Adipose tissue (tissue), 3 donors: ENCODE data around the gene TENM4. TPM values are rescaled to one million over a fixed set of nuclear protein-coding genes. Genes with fewer than 3 reads are reported as not detected.

Experiments used
- H3K27ac ChIP-seq: one replicate; pipeline ENCODE4 v1.5.1; 2013; ENCODE audit warnings: low read depth, low read length
- WGBS, 3 donors: extraction: QIAGEN DNeasy Blood & Tissue Kit; methylation state at CpG; one replicate each; pipeline ENCODE4 v1.1.7; 2013; 5-methylcytosine and 5-hydroxymethylcytosine counted together
- polyA plus RNA-seq, 3 donors: library from polyadenylated mRNA; stranded (reverse); fragments of 200-250 nt; gene quantifications; one replicate each; pipeline ENCODE4 v1.2.3, GENCODE V29; 2013
- donor health status: healthy with polysubstance abuse.
- donor health status: Bipolar disorder and iron deficiency.
- donor health status: healthy.

TENM4 gene
- polyA plus RNA-seq, 3 donors = 0.22 to 2.7 (median 0.41) TPM

DNA sequence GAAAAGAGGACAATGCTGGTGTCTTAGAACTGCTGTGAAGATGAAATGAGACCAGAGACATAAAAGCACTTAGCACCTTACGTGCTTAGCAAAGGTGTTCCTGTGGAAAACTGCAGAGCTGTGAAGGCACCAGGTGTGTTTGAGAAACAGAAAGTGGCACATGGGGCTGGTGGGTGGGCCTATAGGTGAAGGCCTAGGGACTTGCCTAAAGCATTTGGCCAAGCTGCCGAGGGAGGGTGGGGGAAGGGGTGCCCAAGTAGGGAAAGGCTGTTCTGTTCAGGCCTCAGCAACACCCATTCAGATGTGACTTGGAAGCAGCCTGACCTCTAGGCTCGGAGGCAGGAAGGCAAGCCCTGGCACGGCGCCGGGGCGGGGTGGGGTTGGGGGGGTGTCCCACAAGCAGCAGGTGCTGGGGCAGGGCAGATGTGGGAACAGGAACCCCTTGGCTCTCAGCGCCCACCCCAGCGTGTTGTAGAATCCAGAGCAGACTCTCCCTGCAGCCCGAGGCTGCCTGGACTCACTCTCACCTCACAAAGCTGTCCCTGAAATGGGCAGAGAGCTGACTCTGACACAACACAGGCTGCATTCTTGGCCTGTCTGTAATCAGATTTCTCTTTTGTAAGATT lies 499.5 kb downstream of the TENM4 start:
- WGBS, 3 donors = 79 to 84% (median 84%) methylated on average over 10 of the region's 10 CpGs
- no peak overlapping the region for H3K27ac ChIP-seq

DNA sequence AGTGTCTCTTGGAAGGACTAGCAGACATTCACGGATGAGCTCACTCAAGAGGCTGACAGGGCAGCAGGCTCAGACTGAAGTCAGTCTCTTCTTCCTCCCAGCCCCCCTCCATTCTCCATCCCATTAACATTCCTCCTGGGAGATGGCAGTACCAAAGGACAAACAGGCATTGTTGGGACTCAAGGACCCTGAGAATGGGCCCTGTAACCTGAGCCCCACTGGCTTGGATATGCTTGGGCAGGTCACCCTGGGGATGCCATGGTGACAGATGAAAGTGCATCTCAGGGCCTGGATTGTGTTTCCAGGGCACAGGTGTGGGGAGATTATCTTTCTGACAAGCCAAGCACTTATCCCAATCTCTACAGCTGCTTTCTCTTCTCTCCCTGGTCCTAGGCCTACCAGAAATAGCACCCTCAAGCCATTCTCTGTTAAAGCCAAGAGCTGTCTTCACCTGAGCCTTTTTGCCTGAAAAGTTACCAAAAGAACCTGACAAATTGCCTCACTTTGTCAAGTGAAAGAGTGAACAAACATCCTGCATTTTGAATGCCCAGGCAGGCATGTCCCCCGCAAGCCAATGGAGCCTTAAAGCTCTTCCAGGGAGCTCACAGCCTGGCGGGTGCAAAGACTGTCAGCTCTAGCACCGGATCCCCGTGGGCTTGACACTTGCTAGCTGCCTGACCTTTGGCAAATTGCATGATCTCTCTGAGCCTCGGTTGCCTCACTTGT lies 500.2 kb downstream of the TENM4 start:
- whole genome bisulfite sequencing, 3 donors = 70 to 75% (median 72%) methylated on average over 6 of the region's 6 CpGs
- no peak overlapping the region for H3K27ac ChIP-seq

DNA sequence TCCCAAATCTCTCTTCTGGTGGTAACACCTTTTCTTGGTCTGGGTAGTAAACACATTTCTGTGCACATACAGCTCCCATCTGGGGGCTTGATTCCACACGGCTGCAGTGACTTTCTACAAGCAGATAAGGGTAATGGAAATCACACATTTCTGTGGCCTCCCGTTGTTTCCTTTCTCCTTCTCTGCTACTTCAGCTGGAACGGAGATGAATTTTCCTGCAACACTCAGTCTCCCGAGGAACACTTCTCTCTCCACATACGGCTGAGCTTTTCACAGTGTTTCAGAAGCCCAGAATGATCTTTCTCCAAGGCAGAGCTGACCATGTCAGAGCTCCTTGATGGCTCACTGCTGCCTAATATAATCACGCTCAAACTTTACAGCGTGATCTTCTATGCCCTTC lies 501.9 kb downstream of the TENM4 start:
- 60 to 76% (median 66%) methylated on average over 7 of the region's 7 CpGs for WGBS, 3 donors
- H3K27ac ChIP-seq = no peak overlapping the region

DNA sequence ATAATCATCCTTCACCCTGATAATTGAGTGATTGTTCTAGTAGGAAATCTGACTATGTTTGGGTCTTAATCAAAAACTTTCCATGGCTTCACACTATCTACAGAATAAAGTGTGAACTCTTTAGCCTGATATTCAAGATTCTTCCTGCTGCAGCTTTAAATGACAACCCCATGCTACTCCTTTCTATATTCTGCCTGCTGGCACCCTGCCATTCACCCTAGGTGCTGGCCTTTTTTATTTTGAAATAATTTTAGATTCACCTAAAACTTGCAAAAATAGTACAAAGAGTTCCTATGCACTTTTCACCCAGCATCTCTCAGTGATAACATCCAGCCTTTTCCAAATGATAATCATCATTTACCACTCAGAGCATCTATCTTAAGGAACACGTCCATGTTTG lies 502.8 kb downstream of the TENM4 start:
- WGBS, 3 donors = 88 to 95% (median 91%) methylated on average over 1 of the region's 1 CpG
- H3K27ac ChIP-seq = no peak overlapping the region

GRCh38 chr11:78935398-78936068 lies 505.3 kb downstream of the TENM4 start:
- 55 to 85% (median 61%) methylated on average over 4 of the region's 4 CpGs for WGBS, 3 donors

DNA sequence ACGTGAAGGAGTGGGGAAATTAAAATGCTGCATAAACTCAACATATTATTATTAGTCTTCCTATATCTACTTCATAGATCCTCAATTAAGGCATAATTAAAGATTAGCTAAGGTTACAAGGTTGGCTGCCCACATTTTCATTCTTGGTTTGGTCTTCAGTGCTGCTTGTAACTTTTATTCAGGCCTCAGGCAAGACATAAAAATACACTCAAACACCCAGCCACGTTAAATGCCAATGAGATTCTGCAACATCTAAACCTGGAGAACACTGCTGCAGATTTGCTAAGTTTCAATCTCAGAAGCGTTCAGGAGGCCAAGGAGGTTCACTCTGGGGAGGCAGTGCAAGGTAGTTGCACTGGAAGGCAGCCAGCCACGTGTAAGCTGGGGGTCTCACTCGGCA lies 507.5 kb downstream of the TENM4 start:
- no peak overlapping the region for H3K27ac ChIP-seq
- 68 to 77% (median 73%) methylated on average over 5 of the region's 5 CpGs for WGBS, 3 donors

More at GRCh38 chr11:78935398-78936068, 505.3 kb downstream of the TENM4 start:
- H3K27ac ChIP-seq = no peak overlapping the region

DNA sequence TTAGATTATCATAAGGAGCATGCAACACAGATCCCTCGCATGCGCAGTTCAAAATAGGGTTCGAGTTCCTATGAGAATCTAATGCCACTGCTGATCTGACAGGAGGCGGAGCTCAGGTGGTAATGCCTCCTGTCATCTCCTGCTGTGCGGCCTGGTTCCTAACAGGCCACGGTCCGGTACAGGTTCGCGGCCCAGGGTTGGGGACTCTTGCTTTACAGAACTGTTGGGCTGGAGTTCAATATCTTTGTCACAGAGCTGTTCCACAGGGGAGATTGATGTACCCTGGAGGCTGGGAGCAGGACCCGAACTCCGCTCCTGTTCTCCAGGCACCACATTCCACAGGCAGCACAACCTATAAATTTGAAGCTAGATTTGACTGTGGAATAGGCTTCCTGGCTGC lies 508.1 kb downstream of the TENM4 start:
- WGBS, 3 donors = 95 to 96% (median 96%) methylated on average over 11 of the region's 11 CpGs
- no peak overlapping the region for H3K27ac ChIP-seq

DNA sequence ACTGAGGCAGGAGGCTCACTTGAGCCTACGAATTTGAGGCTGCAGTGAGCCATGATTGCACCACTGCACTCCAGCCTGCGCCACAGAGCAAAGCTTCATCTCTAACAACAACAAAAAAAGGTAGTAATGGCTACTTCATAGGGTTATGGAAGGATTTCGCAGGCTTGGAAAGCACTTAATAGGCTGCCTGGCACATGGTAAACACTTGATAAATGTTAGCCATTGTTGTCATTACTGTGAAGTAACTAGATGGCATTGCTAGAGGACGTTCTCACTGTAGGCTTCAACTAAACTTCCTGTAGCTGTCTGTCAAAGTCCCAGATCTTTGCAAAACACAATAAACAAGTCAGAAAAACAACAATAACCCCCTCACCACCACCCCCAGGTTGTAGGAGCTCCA lies 508.9 kb downstream of the TENM4 start:
- H3K27ac ChIP-seq = no peak overlapping the region
- 73 to 85% (median 81%) methylated on average over 4 of the region's 4 CpGs for WGBS, 3 donors

DNA sequence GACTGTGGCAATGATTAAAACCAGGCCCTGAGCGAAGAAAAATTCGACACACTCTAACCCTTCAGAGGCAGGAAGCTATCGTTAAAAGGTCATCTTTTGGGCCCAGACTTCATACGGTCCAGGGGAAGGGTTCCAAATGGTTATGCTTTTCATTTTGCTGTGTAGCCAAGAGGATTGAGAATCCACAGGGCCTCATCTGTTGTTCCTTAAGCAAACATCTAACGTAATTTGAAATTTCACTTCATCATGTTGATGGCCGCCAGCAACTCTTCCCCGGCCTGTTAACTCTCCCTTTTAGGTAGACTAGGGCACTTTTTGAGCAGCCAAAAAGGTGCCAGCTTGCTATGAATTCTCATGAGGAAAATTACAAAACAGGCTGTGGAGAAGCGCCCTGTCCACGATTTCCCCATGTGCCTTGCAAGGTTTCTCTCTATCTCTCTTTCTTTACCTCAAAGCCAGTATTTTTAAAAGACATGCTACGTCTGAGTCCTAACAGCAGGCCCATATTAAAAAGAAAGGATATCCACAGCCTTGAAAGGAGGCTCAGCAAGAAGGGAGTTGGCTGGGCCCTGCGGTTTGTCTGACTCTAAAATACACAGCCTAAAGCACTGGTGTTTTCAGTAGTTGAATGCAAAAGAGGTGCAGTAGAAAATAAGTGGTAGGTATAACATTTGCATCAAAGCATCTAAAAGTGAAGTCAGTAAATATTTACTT lies 509.9 kb downstream of the TENM4 start:
- no peak overlapping the region for H3K27ac ChIP-seq
- 58 to 70% (median 64%) methylated on average over 11 of the region's 11 CpGs for WGBS, 3 donors

DNA sequence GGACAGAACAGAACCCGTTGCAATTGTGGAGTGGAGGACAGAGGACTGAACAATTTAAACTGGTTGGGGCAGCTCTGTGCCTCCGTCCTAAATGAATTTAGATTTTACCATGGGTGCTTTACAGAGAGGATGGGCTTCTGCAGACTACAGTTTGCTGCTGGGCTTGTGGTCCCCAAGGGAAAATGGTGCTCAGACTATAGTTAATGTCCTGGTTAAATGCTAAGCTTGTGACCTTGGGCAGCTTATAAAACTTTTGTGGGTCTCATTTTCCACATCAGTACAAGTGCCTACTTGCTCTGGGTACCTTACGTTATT lies 511.0 kb downstream of the TENM4 start:
- no peak overlapping the region for H3K27ac ChIP-seq
- 70 to 81% (median 75%) methylated on average over 3 of the region's 3 CpGs for WGBS, 3 donors

DNA sequence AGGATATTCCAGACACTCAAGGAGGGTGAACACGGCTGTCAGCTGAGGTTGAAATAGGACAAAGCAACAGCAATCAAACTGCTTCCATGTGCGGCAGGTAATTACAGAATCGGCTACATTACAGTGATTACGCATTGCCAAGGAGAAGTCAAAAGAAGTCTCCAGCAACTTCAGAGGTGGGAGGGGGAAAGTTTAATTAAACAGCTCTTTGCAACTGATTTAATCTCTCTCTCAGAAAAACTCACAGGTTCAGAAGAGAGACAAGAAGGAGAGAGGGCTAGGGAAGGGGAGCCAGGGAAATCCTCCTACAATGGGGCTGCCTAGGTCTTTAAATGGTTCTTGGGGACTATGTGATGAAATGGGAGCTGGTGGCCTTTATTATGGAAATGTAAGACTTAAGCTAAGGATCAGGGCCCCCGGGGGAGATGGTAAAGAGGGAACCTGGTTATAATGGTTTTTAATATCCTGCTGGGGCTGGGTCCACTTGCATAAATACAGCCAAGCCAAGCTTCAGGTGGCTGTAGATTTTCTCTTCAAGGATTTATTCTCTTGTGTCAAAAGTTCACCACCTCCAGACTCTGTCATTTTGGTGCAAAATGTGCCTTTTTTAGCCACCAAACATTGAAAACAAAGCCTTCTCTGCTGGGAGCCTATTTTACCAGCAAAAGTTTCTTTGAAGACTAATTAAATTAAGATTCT lies 511.5 kb downstream of the TENM4 start:
- 69 to 74% (median 71%) methylated on average over 5 of the region's 5 CpGs for WGBS, 3 donors
- no peak overlapping the region for H3K27ac ChIP-seq

- 85 to 96% (median 92%) methylated on average over 3 of the region's 3 CpGs for WGBS, 3 donors
- H3K27ac ChIP-seq = no peak overlapping the region
These were observed 513.3 kb downstream of the TENM4 start for GRCh38 chr11:78927511-78927910.

GRCh38 chr11:78926633-78927338 lies 514.0 kb downstream of the TENM4 start:
- WGBS, 3 donors = 51 to 79% (median 75%) methylated on average over 2 of the region's 2 CpGs
- H3K27ac ChIP-seq = no peak overlapping the region

- 69 to 85% (median 73%) methylated on average over 2 of the region's 2 CpGs for WGBS, 3 donors
These were observed 515.4 kb downstream of the TENM4 start for GRCh38 chr11:78925387-78925786.

DNA sequence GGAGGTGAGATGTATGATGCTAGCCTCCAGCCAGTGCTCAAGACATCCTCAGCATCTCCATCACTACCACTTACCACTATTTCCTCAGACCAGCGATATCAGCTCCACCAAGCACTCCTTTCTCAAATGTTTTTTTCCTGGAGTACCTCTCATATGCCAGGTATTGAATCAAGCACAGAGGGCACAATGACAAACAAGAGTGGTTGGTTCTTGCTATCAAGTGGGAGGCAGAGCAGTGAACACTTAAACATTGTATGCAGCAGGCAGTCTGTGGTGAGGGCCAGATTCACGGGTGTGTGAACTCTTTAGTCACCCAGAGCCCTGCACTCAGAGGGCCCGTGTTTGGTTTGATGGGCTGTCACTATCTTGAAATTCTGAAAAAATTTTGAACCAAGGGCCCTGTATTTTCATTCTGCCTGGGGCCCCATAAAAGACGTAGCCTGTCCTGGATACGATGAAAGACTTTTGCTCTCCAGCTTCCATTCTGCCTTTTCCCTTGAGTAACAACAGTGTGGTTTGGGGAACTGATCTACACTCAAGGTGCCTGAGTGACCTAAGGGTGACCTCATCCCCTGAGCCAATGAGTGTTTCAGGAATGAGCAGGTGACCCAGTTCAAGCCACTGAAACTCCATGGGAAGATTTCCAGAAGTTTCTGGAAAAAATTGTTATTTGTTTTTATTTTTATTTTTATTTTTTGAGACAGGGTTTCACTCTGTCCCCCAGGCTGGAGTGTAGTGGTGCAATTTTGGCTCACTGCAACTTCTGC lies 517.8 kb downstream of the TENM4 start:
- 81 to 94% (median 83%) methylated on average over 5 of the region's 5 CpGs for WGBS, 3 donors
- no peak overlapping the region for H3K27ac ChIP-seq

More at GRCh38 chr11:78925387-78925786, 515.4 kb downstream of the TENM4 start:
- no peak overlapping the region for H3K27ac ChIP-seq

- WGBS, 3 donors = 67 to 87% (median 73%) methylated on average over 3 of the region's 3 CpGs
- H3K27ac ChIP-seq = no peak overlapping the region
These were observed 519.3 kb downstream of the TENM4 start for GRCh38 chr11:78921509-78921908.

DNA sequence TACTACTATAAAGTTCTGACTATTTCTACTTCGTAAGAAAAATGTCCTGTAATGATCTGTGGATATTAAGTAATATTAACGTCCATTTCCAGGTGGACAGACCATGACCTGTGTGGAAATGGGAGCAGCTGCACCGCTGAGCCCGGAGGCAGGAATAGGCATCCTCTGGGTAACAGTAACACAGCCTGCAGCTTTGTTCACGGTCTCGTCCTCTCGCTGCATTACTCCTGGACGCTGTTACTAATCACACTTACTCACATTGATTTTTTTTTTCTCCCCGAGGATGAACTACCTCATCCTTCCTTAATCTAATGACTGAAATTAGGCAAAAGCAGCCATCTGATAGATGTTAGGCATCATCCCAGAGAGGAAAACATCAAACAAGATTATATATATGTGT lies 520.5 kb downstream of the TENM4 start:
- no peak overlapping the region for H3K27ac ChIP-seq
- 53 to 75% (median 73%) methylated on average over 9 of the region's 9 CpGs for WGBS, 3 donors
